ENCODE results near the gene CHMP4A. TPM values are rescaled to one million over a fixed set of nuclear protein-coding genes. Genes with fewer than 3 reads are reported as not detected.
A peak's percentile ranks its signal among the peaks of the same experiment; 100 is the strongest.
"Not testable (repeated sequence)": the region's sequence is repeated elsewhere in the genome, so short reads cannot be mapped to it uniquely, and the experiment has no call there.

CHMP4A gene
- total RNA-seq, 1 experiment from 2014 or later, result 44.4 TPM

GRCh38 chr14:24249230-24250021 is 36.1 kb upstream of the CHMP4A start:
- DNase-seq (ENCODE audit: low read depth), result no peak

GRCh38 chr14:24247422-24247821 is 34.1 kb upstream of the CHMP4A start:
- no peak for DNase-seq (ENCODE audit: low read depth)

DNA sequence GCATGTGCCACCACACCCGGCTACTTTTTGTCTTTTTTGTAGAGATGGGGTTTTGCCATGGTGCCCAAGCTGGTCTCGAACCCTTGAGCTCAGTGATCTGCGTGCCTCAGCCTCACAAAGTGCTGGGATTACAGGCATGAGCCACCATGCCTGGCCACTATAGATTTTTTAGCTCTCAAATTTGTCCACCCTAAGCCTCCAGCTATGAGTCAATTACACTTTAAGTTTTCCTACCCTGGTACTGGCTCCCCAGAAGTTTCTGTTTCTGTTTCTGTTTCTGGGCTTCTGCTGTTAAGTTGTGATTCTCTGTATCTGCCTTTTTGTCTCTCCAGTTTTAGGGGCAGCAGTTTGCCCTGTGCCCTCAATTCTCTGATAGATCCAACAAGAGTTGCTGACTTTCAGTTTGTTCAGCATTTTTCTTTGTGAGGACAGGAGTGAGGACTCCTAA is 33.5 kb upstream of the CHMP4A start:
- peak; percentile 10 for DNase-seq (ENCODE audit: low read depth)

DNA sequence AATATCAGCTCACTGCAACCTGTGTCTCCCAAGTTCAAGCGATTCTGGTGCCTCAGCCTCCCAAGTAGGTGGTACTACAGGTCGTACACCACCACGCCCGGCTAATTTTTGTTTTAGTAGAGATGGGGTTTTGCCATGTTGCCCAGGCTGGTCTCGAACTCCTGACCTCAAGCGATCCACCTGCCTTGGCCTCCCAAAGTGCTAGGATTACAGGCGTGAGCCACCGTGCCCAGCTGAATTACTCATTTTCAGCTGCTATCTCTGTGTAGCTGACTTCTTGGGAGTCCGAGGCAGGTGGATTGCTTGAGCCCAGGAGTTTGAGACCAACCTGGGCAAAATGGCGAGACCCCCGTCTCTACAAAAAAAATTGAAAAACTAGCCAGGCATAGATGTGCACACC is 32.1 kb upstream of the CHMP4A start:
- DNase-seq (ENCODE audit: low read depth), result not testable (repeated sequence)

GRCh38 chr14:24243336-24243836 is 30.1 kb upstream of the CHMP4A start:
- DNase-seq (ENCODE audit: low read depth), result peak; percentile 78

- peak; percentile 56 for DNase-seq (ENCODE audit: low read depth)
These were observed 28.6 kb upstream of the CHMP4A start for GRCh38 chr14:24241829-24242443.

- no peak for DNase-seq (ENCODE audit: low read depth)
These were observed 27.0 kb upstream of the CHMP4A start for GRCh38 chr14:24240110-24240918.

DNA sequence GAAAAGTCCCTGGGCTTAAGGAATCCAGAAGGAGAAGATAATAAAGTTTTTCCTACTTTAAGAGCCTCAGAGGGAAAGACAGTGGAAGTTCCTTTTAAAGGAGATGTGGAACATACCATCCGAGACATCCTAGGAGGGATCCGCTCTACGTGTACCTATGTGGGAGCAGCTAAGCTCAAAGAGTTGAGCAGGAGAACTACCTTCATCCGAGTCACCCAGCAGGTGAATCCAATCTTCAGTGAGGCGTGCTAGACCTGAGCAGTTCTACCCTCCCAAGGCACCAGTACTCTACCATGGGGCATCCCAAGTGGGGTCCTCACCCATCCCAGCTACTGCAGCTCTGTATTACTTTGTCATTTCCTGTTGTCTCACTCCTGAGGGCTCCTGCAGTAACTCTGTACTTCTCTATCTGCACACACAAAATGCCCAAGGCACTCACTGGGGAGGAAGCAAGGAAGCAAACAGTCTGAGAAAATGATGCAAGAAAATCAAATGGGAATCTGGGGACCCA is 25.3 kb upstream of the CHMP4A start:
- DNase-seq (ENCODE audit: low read depth), result peak; percentile 25

GRCh38 chr14:24238123-24238522 is 24.8 kb upstream of the CHMP4A start:
- DNase-seq (ENCODE audit: low read depth), result peak; percentile 25

DNA sequence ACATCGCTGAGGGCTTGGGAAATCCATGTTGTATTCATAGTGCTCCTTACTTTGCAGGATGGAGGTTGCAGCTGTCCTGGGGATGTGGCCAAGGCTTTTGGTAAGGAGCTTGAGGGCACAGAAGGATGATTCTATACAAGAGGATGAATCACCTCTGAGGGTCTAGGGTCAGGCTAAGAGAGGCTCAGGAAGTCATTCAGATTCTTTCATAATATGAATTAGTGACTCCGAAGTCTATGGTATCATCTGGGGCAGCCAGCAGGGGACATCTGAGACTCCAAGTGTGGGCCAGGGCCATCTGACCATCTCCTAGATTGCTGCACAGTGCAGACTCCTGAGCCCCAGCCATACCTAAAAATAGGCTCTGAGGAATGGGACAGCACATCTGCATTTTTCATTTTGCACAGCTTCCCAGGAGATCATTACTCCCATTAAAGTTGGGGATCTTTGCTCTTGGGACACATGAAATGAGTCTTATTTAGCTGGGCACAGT is 24.2 kb upstream of the CHMP4A start:
- no peak for DNase-seq (ENCODE audit: low read depth)

DNA sequence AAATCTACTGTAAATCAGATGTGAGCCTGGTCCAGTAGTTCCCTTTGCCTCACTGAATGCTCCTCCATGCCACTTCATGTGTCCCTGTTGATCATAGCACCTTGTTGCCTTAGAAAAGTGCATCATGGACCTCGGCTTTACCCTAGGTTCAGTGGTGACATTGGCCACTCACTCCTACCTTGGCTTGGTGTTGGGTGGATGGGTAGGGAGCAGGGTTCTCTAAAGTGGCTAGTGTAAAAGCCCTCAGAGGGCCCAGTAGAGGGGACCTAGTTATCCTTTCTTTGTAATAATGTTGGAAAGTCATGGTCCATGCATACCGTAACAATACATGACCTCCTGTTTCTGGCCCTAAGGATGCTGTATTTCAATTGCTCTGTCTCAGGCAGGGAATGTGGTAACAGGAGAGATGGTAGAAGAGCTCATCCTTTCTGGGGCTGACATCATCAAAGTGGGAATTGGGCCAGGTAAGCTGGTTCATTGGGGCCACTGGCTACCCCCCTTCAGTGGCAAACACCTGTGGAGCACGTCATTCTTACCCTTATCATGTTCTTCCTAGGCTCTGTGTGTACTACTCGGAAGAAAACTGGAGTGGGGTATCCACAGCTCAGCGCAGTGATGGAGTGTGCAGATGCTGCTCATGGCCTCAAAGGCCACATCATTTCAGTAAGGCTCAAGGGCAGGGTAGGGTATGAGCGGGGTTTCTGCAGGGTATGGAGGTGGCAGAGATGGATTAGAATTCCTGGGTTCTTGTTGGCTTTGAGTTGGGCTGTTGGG is 23.6 kb upstream of the CHMP4A start:
- no peak for DNase-seq (ENCODE audit: low read depth)

GRCh38 chr14:24235804-24236688 is 22.8 kb upstream of the CHMP4A start:
- no peak for DNase-seq (ENCODE audit: low read depth)

DNA sequence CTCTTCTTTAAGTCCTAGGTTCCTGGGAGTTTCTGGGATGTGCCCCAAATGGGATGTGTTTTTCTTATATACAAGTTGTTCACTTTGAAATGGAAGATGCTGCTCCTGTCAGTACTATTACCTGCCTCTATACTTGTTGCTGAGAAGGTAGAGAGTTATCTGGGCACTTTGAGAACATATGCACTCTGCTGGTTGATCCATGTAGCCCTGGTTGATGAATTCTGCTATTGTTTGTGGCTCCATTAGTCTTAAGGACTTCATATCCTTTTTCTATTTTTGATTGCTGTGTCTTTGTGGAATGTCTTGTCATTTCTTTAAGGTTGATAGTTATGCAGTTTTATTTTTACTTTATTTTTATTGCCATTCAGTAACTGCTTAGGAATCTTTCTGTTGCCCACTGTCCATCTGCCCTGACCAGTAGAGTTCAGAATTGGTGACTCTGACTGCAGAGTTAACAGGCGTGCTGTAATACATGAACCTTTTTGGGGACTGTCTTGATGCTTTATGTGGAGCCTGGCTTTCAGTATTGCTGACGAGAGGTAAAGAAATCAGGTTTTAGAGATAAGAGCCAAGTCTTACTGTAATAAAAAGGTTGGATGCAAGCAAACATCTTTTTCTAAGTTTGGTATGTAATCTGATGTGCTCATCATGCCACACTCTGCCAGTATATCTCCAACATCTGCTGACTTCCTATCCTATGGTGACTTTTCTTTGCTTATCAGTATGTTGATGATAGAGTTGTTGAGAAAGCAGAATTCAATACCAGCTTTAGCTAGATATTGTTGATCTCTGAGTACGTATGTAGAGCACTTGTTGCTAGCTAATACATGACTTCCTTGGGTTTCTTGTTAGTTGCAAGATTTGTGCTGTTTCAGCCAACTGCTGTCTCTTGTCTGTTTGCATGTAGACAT is 21.1 kb upstream of the CHMP4A start:
- no peak for DNase-seq (ENCODE audit: low read depth)

GRCh38 chr14:24233538-24233866 is 20.2 kb upstream of the CHMP4A start:
- DNase-seq (ENCODE audit: low read depth), result no peak

DNA sequence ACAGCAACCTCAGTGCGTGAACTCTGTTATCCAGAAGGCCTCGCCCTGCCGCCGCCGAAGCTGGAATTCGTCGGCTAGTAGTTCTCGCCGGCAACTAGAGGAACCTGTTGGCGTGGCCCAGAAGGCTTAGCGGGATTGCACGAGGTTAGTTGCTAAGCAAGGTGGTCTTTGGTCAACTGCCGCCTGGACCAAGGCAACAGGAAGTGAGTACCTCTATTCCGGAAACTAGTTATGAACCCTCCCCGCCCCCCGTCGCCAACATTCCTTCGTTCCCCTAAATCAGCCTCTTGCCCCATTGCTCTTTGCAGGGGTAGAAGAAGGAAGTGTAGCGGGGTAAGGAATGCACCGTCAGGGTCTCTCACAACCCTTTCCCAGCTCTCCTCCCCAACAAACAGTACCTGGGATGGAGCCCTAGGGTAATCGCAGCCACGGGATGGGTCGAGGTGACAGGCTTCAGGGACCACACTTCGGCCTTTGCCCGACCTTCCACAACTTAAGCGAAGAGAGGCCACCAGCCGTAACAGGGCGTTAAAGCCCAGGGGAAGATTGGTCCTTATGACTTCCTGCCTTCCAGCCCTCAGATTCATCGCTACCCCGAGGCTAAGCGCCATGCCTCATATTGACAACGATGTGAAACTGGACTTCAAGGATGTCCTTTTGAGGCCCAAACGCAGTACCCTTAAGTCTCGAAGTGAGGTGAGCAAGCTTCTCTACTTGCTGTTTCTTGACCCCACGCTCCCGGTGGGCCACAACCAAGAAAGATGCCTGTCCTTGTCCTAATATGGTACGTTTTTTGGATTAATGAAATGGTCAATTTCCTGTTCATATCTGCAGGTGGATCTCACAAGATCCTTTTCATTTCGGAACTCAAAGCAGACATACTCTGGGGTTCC is 19.6 kb upstream of the CHMP4A start, which contains the start of gene GMPR2:
TSS of gene GMPR2 (plus strand) at position 285 of the 893 bp plus-strand sequence. CDS start at position 610, 325 bp downstream.
- DNase-seq (ENCODE audit: low read depth), result no peak

DNA sequence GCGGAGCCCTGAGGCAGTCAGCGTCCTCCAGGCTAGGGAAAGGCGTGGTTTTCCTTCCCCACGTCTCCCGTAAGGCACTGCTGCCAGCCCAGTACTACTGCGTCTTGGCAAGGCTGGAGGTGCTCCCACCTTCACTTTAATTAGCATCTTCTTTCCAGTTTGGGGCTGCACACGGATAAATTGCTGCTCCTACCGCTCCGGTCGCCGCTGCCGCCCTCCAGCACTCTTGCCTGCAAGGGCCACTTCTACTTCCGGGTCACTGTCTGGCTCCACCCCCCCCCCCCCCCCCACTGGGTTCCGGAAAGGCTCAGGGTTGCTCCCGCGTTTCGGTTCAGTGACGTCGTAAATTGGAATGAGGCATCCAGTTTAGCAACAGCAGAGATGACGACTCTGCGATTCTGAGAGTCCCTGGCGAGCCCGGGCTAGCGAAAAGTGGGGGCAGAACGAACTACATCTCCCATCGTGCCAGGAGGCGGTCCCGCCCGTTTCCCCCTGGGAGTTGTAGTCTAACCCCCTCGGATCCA is 18.9 kb upstream of the CHMP4A start, which contains the start of gene NEDD8:
TSS of gene NEDD8 (minus strand) at position 247 of the 524 bp plus-strand sequence. CDS start at position 147, 100 bp downstream.
- peak; percentile 96 for DNase-seq (ENCODE audit: low read depth)

Data from HT1080 (cell line).